Measurements from ENCODE around the gene HSPB2.

The HSPB2 gene

DNA sequence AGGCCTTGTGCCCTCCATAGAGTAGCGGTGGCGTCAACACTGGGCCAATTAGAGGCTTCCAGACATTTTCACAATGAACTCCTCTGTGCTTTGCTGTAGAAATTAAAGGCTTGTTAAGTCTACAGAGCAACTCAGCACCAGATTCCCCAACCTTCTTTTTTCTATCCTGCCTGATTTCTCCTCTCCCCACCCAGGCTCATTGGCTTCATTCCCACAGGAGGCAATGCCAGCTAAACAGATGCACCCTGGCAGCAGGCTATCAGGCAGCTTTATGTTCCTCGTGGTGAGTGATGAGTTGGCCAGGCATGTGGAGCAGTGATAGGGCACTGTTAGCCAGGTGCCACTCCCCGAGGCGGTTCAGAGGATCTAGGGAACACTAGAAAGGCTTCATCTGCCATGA is 29.4 kb downstream of the HSPB2 start:
- H3K4me1 Mint-ChIP-seq, result peaks cover 50% of the 10 kb centered on the region
- ATAC-seq (no peak), DNase-seq (ENCODE audit: low spot score in 2 of 2) (no peak)
- no peak overlapping the region for H3K4me3 Mint-ChIP-seq
- H3K27ac Mint-ChIP-seq, result peak overlapping the region; percentile 44
- no peaks in the 10 kb centered on the region for H3K9me3 Mint-ChIP-seq
- peaks cover 38% of the 10 kb centered on the region for H3K36me3 Mint-ChIP-seq

DNA sequence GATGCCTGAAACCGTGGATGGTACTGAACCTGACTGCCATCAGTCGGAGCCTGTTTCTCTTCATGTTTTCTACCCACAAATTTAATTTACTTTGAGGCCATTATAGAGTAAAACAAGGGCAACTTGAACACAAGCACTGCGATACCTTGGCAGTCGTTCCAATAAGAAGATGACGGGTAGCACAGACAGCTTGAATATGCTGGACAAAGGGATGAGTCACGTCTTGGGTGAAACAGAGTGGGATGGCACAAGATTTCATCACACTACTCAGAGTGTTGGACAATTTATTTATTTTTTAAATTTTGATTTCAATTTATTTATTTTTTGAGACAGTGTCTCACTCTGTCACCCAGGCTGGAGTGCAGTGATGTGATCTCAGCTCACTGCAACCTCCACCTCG is 30.3 kb downstream of the HSPB2 start:
- no peaks in the 10 kb centered on the region for H3K9me3 Mint-ChIP-seq
- ATAC-seq, result no peak
- no peak for DNase-seq (ENCODE audit: low spot score in 2 of 2)
- H3K27ac Mint-ChIP-seq, result peak overlapping the region; percentile 44
- peaks cover 47% of the 10 kb centered on the region for H3K4me1 Mint-ChIP-seq
- H3K36me3 Mint-ChIP-seq, result peaks cover 39% of the 10 kb centered on the region
- H3K4me3 Mint-ChIP-seq, result no peak overlapping the region

DNA sequence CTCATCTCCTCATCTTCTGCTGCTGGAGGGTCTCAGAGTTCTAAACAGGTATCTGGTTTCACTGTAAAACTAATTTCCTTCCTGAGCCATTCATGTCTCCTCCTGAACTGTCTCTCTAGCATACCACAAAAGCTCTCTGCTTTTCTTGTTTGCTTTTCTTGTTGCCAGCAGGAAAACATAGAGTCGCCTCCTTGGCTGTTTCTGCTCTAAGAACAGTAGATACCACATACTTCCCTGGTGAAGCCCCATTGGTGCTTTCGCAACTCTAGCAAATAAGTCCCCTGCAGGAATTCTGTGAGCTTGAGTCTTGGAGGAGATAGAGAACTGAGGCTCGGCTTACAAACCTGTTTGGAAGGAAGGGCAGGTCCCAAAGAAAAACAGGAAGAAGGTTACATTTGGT is 31.6 kb downstream of the HSPB2 start:
- ATAC-seq (no peak), DNase-seq (ENCODE audit: low spot score in 2 of 2) (no peak)
- H3K27ac Mint-ChIP-seq, result peak overlapping the region; percentile 99
- peaks cover 46% of the 10 kb centered on the region for H3K4me1 Mint-ChIP-seq
- no peaks in the 10 kb centered on the region for H3K9me3 Mint-ChIP-seq
- H3K4me3 Mint-ChIP-seq, result peak overlapping the region; percentile 63
- H3K36me3 Mint-ChIP-seq, result peaks cover 38% of the 10 kb centered on the region

DNA sequence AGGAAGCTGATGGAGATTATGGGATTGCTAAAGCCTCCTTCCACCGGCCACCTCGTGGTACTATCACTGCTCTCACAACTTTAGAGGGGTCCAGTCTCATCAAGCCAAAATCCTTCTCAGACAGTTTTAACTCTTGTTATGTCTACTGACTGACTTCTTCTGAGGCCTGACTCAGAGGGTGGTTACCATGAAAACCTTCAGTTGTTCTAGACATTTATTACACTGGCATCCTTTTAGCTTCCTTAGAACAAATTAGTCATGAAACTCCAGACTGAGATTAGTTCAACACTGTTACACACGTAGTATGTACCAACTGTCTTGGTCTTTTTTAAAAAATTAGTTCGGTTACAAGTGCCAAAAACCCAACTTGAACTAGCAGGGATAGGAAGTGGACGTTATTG is 32.1 kb downstream of the HSPB2 start:
- Mint-ChIP-seq H3K4me3 (peak overlapping the region; percentile 63), H3K27ac (peak overlapping the region; percentile 99)
- ATAC-seq, result peak; percentile 98

DNA sequence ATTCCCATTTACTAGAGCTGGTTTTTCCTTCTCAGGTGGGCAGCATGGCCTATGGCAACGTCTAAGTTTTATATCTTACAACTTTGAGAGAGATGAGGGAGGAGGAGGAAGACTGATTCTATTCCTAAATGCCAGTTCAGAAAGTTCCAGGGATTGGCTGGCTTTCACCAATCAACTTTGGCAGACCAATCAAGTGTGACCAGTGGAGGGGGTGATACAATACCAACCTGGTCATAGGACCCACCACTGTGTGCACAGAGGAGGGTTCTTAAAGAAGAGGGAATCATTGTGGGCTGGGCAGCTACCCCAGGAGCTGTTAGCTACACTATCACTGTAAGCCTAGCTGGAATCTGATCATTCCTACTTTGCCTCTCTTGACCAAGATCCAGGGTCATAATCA is 32.7 kb downstream of the HSPB2 start:
- no peak for ATAC-seq
- Mint-ChIP-seq H3K4me3 (peak overlapping the region; percentile 63), H3K9me3 (no peaks in the 10 kb centered on the region), H3K4me1 (peaks cover 49% of the 10 kb centered on the region), H3K36me3 (peaks cover 38% of the 10 kb centered on the region), H3K27ac (peak overlapping the region; percentile 99)
- DNase-seq (ENCODE audit: low spot score in 2 of 2), result no peak

More for the DNA sequence above, 32.1 kb downstream of the HSPB2 start:
- DNase-seq (ENCODE audit: low spot score in 2 of 2), result no peak
- Mint-ChIP-seq H3K9me3 (no peaks in the 10 kb centered on the region), H3K36me3 (peaks cover 38% of the 10 kb centered on the region), H3K4me1 (peaks cover 47% of the 10 kb centered on the region)

DNA sequence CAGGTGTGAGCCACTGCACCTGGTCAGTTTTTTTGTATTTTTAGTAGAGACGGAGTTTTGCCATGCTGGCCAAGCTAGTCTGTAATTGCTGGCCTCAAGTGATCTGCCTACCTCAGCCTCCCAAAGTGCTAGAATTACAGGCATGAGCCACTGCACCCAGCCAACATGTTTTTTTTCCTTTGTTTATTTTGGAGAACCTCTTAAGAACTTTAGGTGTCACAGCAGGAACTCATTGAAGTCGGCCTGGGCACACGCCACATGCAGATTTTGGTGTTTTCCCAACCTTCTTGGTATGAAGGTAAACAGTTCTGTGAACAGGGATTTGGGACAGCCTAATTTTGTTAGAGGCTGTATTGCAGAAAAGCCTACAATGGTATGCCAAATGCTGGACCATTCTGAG is 34.0 kb downstream of the HSPB2 start:
- Mint-ChIP-seq H3K4me1 (peaks cover 40% of the 10 kb centered on the region), H3K36me3 (peaks cover 40% of the 10 kb centered on the region), H3K27ac (peak overlapping the region; percentile 26), H3K9me3 (no peaks in the 10 kb centered on the region), H3K4me3 (no peak overlapping the region)
- ATAC-seq, result no peak
- DNase-seq (ENCODE audit: low spot score in 2 of 2), result no peak

DNA sequence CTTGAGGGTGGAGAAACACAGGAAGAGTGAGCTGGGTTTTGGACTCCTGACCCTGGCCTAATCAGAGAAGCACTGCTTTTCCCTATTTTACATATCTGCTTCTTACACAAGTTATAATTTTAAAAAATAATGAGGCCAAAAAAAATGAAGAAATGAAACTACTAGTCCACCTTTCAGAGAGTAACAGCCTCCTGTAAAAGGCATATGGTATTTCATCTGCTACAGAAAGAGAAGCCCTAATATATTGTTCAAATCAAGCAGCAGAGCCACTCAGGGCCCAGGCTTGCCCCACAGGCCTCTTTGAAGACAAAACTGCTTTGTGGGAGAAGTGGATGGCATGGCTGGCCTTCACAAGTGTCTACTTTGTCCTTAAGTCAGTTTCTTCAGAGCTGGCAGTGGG is 34.6 kb downstream of the HSPB2 start:
- H3K4me3 Mint-ChIP-seq, result no peak overlapping the region
- H3K27ac Mint-ChIP-seq, result peak overlapping the region; percentile 26
- H3K9me3 Mint-ChIP-seq, result no peaks in the 10 kb centered on the region
- DNase-seq (ENCODE audit: low spot score in 2 of 2), result no peak
- peaks cover 44% of the 10 kb centered on the region for H3K36me3 Mint-ChIP-seq
- peaks cover 40% of the 10 kb centered on the region for H3K4me1 Mint-ChIP-seq
- ATAC-seq, result no peak

DNA sequence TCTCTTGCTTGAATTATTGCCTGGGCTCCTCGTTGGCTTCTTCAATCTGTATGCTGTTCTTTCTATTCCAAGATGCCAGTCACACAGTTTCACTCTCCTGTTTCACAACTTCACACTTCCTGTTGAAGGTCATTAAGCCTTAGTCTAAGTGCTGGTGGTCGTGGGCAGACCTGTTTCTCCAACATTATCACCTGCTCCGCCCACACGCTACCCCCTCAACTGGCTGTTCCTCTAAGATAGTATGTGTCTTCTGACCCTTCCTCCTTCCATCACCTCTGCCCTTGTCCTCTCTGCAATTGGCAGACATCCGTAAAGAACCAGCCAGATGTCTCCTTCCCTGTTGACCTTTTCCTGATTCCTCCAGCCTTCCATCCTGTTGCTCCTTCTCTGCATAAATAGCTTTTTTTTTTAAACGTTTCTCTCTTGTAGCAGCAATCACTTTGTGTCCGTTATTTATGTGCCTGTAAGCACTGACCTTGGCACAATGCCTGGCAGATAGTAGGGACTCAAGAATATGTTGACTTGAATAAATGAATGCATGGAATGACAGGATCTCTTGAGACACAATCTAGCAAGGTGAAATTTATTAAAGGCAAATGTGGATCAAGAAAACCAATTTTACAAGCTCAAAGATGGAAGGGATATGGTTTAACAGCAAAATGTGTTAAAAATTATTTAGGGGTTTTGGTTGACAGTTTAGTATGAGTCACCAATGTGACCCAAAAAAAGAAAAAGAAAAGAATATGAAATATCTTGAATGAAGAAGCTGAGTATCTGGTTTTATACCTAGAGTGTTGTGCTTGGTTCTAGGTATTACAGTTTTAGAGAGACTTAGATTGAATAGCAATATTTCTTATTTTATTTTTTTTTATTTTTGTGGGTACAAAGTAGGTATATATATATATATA is 37.2 kb downstream of the HSPB2 start:
- ATAC-seq, result peak; percentile 43

DNA sequence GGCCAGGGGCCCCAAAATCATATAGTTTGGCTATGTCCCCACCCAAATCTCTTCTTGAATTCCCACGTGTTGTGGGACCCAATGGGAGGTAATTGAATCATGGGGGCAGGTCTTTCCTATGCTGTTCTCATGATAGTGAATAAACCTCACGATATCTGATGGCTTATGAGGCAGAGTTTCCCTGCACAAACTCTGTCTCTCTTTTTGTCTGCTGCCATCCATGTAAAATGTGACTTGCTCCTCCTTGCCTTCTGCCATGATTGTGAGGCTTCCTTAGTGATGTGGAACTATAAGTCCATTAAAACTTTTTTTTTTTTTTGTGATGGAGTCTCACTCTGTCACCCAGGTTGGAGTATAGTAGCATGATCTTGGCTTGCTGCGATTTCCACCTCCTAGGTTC is 39.0 kb downstream of the HSPB2 start:
- Mint-ChIP-seq H3K36me3 (peaks cover 28% of the 10 kb centered on the region), H3K9me3 (no peaks in the 10 kb centered on the region), H3K27ac (no peak overlapping the region), H3K4me1 (peaks cover 22% of the 10 kb centered on the region), H3K4me3 (no peak overlapping the region)
- DNase-seq (ENCODE audit: low spot score in 2 of 2) (no peak), ATAC-seq (no peak)

More for the DNA sequence above, 37.2 kb downstream of the HSPB2 start:
- Mint-ChIP-seq H3K36me3 (peaks cover 30% of the 10 kb centered on the region), H3K27ac (peak overlapping the region; percentile 30), H3K4me1 (peaks cover 29% of the 10 kb centered on the region), H3K4me3 (peak overlapping the region; percentile 22), H3K9me3 (no peaks in the 10 kb centered on the region)
- no peak for DNase-seq (ENCODE audit: low spot score in 2 of 2)

DNA sequence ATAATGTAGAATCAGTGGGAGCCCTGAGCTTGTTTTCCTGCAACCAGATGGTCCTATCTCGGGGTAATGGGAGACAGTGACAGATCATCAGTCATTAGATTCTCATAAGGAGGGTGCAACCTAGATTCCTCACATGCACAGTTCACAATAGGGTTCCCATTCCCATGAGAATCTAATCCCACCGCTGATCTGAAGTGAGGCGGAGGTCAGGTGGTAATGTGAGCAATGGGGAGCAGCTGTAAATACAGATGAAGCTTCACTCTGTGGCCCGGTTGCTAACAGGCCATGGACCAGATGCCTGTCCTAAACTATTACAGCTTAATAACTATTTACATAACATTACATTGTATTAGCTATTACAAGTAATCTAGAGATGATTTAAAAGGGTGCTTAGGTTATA is 41.6 kb downstream of the HSPB2 start:
- H3K36me3 Mint-ChIP-seq, result peaks cover 28% of the 10 kb centered on the region
- no peak for DNase-seq (ENCODE audit: low spot score in 2 of 2)
- H3K27ac Mint-ChIP-seq, result no peak overlapping the region
- ATAC-seq, result no peak
- no peaks in the 10 kb centered on the region for H3K9me3 Mint-ChIP-seq
- peaks cover 10% of the 10 kb centered on the region for H3K4me1 Mint-ChIP-seq
- no peak overlapping the region for H3K4me3 Mint-ChIP-seq

DNA sequence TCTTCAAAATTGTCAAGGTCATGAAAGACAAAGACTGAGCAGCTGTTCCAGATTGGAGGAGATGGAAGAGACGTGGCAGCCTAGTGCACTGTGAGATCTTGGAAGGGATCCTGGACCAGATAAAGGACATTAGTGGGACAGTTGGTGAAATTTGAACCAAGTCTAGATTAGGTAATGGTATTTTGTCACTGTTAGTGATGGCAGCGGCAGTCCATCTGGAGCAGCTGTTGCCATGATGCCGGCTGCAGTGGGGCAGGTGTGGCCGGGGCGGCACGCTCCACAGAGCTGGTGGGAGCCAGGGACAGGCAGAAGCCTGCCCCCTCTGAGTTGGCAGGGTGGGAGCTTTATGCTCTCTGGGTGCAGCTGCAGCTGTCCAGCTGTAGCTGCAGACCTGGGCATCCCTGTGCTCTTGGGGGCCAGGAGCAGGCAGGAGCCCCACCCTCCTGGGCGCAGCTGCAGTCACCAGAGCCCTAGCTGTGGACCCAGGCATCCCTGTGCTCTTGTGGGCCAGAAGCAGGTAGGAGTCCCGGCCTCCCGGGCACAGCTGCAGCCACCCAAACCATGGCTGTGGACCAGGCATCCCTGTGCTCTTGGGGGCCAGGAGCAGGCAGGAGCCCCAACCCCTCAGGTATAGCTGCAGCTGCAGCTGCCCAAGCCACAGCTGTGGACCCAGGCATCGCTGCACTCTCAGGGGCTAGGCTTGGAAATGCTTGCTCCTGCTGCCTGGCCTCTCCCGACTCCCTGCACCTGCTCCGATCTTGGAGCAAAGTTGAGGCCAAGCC is 45.3 kb downstream of the HSPB2 start:
- Mint-ChIP-seq H3K27ac (no peak overlapping the region), H3K36me3 (peaks cover 16% of the 10 kb centered on the region), H3K9me3 (no peaks in the 10 kb centered on the region), H3K4me3 (no peak overlapping the region), H3K4me1 (peaks cover 13% of the 10 kb centered on the region)
- DNase-seq (ENCODE audit: low spot score in 2 of 2) (no peak), ATAC-seq (peak; percentile 31)

DNA sequence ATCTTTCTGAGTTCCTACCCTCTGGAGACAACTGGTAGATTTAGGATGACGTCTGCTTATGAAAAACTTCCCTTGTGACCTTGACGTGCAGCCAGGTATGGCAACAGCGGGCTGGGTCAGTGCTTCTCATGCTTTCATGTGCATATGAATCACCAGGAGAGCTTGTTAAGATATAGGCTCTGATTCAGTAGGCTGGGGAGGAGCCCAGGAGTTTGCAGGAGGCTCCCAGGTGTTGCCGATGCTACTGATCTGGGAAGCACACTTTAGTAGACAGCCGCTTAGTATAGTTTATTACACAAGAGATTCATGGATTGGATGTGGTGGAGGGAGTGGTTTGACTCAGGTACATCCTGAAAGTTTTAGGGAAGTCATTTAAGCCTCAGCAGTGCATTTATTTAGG is 48.4 kb downstream of the HSPB2 start:
- no peak for DNase-seq (ENCODE audit: low spot score in 2 of 2)
- H3K9me3 Mint-ChIP-seq, result no peaks in the 10 kb centered on the region
- peaks cover 13% of the 10 kb centered on the region for H3K4me1 Mint-ChIP-seq
- no peak for ATAC-seq
- no peak overlapping the region for H3K27ac Mint-ChIP-seq
- H3K36me3 Mint-ChIP-seq, result peaks cover 24% of the 10 kb centered on the region
- H3K4me3 Mint-ChIP-seq, result no peak overlapping the region

DNA sequence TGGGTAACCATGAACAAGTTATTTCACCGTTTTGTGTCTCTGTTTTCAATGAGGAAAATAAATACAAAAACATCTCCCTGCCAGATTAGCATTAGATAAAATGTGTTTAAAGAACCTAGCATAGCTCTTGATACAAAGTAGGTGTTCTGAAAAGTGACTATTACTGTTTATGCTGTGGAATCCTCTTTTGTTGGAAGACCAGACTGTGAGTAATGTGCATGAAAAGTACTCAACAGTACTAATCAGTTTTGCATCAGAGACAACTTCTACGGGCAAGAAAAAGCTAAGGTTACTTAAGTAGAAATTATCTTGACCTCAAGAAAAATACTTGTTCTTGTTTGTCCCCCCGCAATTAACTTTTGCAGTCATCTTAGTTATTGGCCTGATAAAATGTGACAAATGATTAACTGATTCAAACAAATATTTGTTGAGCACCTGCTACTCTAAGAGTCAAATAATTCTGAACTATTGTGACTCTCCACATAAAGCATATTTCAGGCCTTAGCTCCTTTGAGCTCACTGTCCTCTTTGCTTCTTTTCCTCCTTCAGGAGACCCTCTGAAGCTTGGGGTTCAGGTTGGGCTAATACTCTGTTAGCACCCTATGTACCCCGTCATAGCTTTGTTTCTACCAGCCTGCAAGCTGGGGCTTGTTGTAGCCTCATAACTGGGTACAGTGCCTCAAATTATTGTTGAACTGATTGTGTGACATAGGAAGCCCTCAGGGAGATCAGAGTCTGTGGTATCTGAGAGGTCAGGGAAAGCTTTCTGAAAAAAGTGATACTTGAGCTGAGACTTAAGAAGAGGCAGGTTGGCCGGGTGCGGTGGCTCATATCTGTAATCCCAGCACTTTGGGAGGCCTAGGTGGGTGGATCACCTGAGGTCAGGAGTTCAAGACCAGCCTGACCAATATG is 49.1 kb downstream of the HSPB2 start:
- Mint-ChIP-seq H3K4me1 (peaks cover 13% of the 10 kb centered on the region), H3K36me3 (peaks cover 31% of the 10 kb centered on the region), H3K27ac (peak overlapping the region; percentile 2), H3K9me3 (no peaks in the 10 kb centered on the region), H3K4me3 (no peak overlapping the region)
- ATAC-seq (no peak), DNase-seq (ENCODE audit: low spot score in 2 of 2) (no peak)

All from stimulated activated effector memory CD8-positive, alpha-beta T cell treated with anti-CD3 and anti-CD28 coated beads, Interleukin-12 subunit alpha, Interleukin-12 subunit beta, amount 100 ng/mL, for 72 hours (primary cell).